Measurements from ENCODE around the gene GNS. TPM values are rescaled to one million over a fixed set of nuclear protein-coding genes. Genes with fewer than 3 reads are reported as not detected.

Gene GNS
- total RNA-seq, 6 experiments from 2014 or later: 41.0 to 87.5 (median 63.7) TPM

DNA sequence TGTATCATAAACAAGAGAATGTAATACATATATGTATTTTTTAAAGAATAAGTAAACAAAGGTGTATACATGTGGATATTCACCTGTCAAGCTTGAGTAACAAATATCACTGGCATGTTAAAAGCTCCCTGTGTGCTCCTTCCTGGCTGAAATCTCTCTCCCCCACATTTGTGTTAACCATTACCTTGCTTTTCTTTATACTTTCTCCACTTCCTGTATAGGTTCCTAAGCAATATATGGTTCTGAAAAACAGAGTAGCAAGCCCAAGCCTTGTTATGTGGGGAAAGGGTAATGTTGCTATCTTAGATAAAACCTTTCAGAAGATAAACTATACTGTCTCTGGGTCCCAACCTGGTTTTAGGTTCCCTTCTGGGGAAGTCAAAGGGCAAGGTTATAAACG lies 32.9 kb upstream of the GNS start:
- Histone ChIP-seq H3K27ac (no peak overlapping the region), H3K9me3 (no peaks in the 10 kb centered on the region), H3K4me3 (no peak overlapping the region), H3K36me3 (no peaks in the 10 kb centered on the region), H3K27me3 (no peaks in the 10 kb centered on the region), H3K4me1 (peaks cover 0 to 12% (median 6%) of the 10 kb centered on the region in 4 donors)
- TF ChIP-seq, protein P1, sequence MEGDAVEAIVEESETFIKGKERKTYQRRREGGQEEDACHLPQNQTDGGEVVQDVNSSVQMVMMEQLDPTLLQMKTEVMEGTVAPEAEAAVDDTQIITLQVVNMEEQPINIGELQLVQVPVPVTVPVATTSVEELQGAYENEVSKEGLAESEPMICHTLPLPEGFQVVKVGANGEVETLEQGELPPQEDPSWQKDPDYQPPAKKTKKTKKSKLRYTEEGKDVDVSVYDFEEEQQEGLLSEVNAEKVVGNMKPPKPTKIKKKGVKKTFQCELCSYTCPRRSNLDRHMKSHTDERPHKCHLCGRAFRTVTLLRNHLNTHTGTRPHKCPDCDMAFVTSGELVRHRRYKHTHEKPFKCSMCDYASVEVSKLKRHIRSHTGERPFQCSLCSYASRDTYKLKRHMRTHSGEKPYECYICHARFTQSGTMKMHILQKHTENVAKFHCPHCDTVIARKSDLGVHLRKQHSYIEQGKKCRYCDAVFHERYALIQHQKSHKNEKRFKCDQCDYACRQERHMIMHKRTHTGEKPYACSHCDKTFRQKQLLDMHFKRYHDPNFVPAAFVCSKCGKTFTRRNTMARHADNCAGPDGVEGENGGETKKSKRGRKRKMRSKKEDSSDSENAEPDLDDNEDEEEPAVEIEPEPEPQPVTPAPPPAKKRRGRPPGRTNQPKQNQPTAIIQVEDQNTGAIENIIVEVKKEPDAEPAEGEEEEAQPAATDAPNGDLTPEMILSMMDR (IDR thresholded peaks at IDR 0.05): no peak
- no peak for TF ChIP-seq POLR2A (IDR thresholded peaks at IDR 0.05)
- WGBS (ENCODE audit: insufficient coverage, low coverage, low lambda C conversion rate, missing lambda C conversion rate): 75% methylated on average over 1 of the region's 1 CpG
- DNase-seq: no peak
- ATAC-seq: no peak
- intact Hi-C loops (cut with DNase I): no loop called here

- intact Hi-C loops (cut with DNase I): no loop called here
- DNase-seq (no peak), ATAC-seq (no peak)
- no peaks in the 10 kb centered on the region for H3K9me3 ChIP-seq
- H3K27me3 ChIP-seq: no peaks in the 10 kb centered on the region
- peaks cover 0 to 3% (median 1%) of the 10 kb centered on the region in 4 donors for H3K4me1 ChIP-seq
- H3K4me3 ChIP-seq: no peak overlapping the region
- no peak overlapping the region for H3K27ac ChIP-seq
- no peak for TF ChIP-seq POLR2A (IDR thresholded peaks at IDR 0.05)
- TF ChIP-seq, protein P1 (IDR thresholded peaks at IDR 0.05): no peak
- H3K36me3 ChIP-seq: no peaks in the 10 kb centered on the region
Measured at GRCh38 chr12:64791036-64791435, 31.8 kb upstream of the GNS start.

DNA sequence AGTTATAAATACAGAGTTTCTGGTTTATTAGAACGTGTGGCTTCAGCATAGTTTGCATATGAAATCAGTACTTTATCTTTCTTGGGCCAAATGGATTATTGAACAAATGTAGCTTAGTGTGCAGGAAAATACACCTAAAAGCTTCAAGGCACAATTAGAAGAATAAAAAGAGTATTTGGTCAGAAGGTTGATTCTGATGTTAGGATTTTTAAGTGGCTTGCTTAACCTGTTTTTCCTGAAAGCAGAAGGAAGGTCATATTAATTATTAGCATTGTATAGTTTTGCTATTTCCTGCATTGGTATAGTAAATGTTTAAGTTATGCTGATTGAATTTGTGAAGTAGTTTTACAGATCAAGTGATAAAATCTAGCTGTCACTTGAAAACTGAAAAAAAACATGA lies 31.0 kb upstream of the GNS start:
- H3K9me3 ChIP-seq: no peaks in the 10 kb centered on the region
- no peaks in the 10 kb centered on the region for H3K4me1 ChIP-seq
- TF ChIP-seq, protein P1 (IDR thresholded peaks at IDR 0.05): no peak
- no peak for TF ChIP-seq POLR2A (IDR thresholded peaks at IDR 0.05)
- H3K27ac ChIP-seq: no peak overlapping the region
- no peaks in the 10 kb centered on the region for H3K36me3 ChIP-seq
- ATAC-seq: no peak
- no peaks in the 10 kb centered on the region for H3K27me3 ChIP-seq
- DNase-seq: no peak
- 48% methylated on average over 1 of the region's 1 CpG for WGBS (ENCODE audit: insufficient coverage, low coverage, low lambda C conversion rate, missing lambda C conversion rate)
- intact Hi-C loops (cut with DNase I): no loop called here
- no peak overlapping the region for H3K4me3 ChIP-seq

DNA sequence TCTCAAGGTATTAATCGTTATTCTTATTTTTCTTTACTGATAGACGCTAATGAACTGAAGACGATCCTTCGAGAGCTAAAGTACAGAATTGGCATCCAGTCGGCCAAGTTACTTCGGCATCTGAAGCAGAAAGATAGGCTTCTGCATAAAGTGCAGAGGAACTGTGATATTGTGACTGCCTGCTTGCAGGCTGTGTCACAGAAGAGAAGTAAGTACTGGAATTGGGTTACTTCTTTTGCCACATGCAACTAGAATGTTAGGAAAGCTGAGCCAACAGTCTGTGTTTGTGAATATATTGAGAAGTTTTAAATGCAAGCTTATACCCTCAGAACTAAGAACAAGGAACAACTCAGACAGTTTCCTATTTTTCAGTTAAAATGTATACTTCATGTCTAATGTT lies 26.6 kb upstream of the GNS start:
- intact Hi-C loops (cut with DNase I): no loop called here

More for the DNA sequence above, 26.6 kb upstream of the GNS start:
- no peaks in the 10 kb centered on the region for H3K9me3 ChIP-seq
- H3K36me3 ChIP-seq: no peaks in the 10 kb centered on the region
- no peak overlapping the region for H3K4me3 ChIP-seq
- 87% methylated on average over 6 of the region's 6 CpGs for WGBS (ENCODE audit: insufficient coverage, low coverage, low lambda C conversion rate, missing lambda C conversion rate)
- peaks cover 0 to 3% of the 10 kb centered on the region in 2 donors for H3K27me3 ChIP-seq
- no peak for TF ChIP-seq POLR2A (IDR thresholded peaks at IDR 0.05)
- TF ChIP-seq, protein P1 (IDR thresholded peaks at IDR 0.05): no peak
- peaks cover 0 to 10% (median 0%) of the 10 kb centered on the region in 4 donors for H3K4me1 ChIP-seq
- no peak for DNase-seq
- H3K27ac ChIP-seq: no peak overlapping the region
- ATAC-seq: peak in 2 of 4 donors; percentile 32 to 52

All from right lobe of liver (tissue), 6 donors.